HG03439 (cell line): ENCODE measurements around the gene TSPAN5.

Experiments used
- ATAC-seq: cut with Tn5 transposase; IDR thresholded peaks from one replicate; pipeline ENCODE4 v1.9.1; 2021; ENCODE audit warnings: mild to moderate bottlenecking, moderate library complexity; ENCODE audit not compliant: unreplicated experiment

TSPAN5 gene

GRCh38 chr4:98601708-98602107 is 56.7 kb downstream of the TSPAN5 start:
- ATAC-seq: peak; percentile 62

DNA sequence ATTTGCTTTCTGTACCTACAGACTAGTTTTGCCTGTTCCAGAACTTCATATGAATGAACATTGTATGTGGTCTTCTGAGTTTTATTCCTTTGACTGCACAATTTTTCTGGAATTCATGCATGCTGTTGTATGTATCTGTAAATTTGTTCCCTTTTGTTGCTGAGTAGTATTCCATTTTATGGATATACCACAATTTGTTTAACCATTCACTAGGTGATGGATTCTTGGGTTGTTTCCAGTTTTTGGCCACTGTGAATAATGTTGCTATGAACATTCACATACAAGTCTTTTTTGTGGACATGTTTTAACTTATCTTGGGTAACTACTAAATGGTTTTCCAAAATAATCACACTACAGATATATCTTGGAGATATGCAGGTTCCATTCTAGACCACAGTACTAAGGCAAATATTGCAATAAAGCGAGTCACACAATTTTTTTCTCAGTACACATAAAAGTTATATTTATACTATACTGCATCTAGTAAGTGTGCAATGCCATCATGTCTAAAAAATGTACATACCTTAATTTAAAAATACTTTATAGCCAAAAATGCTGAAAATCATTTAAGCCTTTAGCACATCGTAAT is 58.7 kb downstream of the TSPAN5 start:
- no peak for ATAC-seq

GRCh38 chr4:98586962-98587354 is 71.5 kb downstream of the TSPAN5 start:
- no peak for ATAC-seq

DNA sequence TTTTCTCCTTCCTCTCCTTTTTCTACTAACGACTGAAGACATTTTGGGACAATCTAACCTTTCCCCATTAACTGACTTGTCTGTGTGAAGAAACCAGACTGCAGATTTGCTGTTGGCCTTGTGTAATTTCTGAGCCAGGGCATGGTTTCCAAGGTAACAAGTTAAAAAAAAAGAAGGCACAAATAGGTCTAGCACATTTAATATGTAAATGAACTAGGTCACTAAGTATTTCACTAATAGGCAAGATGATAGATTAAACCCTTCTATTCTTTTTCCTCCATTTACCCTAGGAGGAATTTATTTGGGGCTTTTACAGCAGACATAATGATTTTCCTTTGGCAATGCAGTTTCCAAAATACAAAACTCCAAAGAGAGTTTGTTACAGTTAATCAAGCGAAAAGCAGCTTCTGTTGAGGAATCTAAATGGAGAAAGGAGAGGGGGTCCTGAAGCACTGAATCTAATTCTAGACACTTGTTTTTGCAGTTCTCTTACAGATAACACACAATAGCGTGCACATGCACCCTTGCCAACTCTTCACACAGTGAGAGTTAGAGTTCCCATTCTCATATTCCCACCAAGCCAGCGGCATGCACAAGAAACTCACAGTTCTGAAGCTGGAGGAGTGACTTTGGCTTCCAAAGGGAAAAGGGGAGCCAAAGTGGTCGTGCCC is 72.0 kb downstream of the TSPAN5 start:
- ATAC-seq: no peak

DNA sequence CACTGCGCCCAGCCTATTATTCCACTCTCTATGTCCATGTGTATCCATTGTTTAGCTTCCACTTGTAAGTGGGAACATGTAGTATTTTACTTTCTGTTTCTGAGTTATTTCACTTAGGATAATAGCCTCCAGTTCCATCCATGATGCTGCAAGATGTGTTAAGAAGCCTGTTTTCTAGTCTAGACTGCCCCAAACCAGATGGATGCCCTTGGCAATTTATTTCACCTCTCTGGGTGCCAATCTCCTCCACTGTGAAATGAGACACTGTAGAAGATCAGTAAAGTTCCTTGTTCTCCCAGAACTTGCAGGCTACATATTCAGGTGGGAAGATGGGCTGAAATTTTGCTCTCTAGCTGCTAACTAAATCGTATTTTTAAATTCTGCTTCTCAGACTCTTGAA is 72.8 kb downstream of the TSPAN5 start:
- no peak for ATAC-seq

GRCh38 chr4:98584265-98584664 is 74.1 kb downstream of the TSPAN5 start:
- no peak for ATAC-seq

GRCh38 chr4:98583265-98583664 is 75.1 kb downstream of the TSPAN5 start:
- no peak for ATAC-seq

GRCh38 chr4:98581126-98581525 is 77.3 kb downstream of the TSPAN5 start:
- ATAC-seq: no peak

DNA sequence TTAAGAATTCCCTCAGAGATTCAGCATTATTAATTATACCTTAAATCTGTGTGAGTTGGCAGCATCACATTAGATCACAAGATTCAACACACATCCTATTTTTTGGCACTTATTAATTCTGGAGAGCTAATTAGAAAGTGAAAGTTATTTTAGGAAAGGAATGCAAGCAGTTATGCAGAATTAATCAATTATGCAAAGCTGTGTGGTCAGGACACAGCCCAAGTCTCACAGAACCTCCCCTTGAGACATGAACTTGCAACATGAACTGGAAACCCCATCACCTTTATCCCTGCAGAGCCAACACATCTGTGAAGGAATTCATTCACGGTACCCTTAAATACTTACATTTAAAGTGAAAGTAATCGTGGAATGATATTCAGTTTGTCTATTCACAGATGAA is 80.5 kb downstream of the TSPAN5 start:
- ATAC-seq: no peak

GRCh38 chr4:98574816-98575215 is 83.6 kb downstream of the TSPAN5 start:
- no peak for ATAC-seq

- no peak for ATAC-seq
These were observed 84.6 kb downstream of the TSPAN5 start for GRCh38 chr4:98573791-98574190.

- ATAC-seq: no peak
These were observed 85.7 kb downstream of the TSPAN5 start for GRCh38 chr4:98572697-98573096.

GRCh38 chr4:98571161-98571786 is 87.1 kb downstream of the TSPAN5 start:
- no peak for ATAC-seq

GRCh38 chr4:98570151-98570797 is 88.1 kb downstream of the TSPAN5 start:
- ATAC-seq: no peak

GRCh38 chr4:98568941-98569663 is 89.3 kb downstream of the TSPAN5 start:
- no peak for ATAC-seq

- ATAC-seq: no peak
These were observed 90.8 kb downstream of the TSPAN5 start for GRCh38 chr4:98567611-98568010.

- no peak for ATAC-seq
These were observed 91.9 kb downstream of the TSPAN5 start for GRCh38 chr4:98566361-98567008.

DNA sequence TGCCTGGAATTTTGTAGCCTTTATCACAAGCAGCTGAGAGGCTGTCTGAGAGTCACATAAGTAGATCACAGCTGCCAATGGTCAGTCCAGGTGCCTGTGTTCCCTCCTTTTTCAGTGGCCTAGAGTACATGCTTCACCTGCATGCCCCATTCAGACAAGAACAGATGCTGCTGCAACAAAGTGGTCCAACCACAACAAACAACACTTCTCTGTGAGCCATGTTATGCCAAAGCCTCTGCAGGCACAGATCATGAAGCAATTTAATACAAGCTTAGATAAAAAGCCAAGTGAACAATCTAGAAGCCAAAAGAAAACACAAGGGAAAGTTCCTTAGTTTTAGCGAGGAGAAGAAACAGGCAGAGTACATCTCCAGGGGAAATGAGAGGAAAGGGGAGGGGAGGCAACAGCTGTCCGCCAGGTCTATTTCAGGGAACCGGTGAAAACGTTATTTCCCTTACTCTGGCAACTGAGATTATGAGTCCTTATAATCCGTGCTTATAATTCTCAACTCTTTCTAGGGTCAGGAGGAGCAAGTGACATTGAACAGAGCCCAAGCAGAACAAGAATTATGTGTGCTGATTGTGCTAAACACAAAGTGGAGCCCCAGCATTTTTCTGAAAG is 92.6 kb downstream of the TSPAN5 start:
- ATAC-seq: no peak

GRCh38 chr4:98564852-98565251 is 93.6 kb downstream of the TSPAN5 start:
- ATAC-seq: no peak

DNA sequence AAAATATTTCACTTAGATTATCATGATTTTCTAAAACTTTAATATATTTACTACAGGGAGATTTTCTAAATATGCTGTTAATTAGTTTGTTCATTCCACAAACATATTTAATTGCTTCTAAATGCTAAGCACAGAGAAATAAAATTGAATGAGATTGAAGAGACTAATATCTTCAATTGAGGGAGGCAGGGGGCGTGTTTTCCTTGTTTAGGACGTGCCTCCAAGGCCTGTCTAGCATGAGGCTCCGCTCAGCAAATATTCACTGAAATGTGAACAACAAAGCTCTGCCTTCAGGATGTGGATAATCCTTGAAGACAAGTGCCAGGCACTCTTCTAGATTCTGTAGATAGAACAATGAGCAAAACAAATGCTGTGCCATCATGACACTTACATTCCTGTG is 98.1 kb downstream of the TSPAN5 start:
- ATAC-seq: no peak
